ENCODE measurements around the gene STUM.
A peak's percentile ranks its signal among the peaks of the same experiment; 100 is the strongest.

DNA sequence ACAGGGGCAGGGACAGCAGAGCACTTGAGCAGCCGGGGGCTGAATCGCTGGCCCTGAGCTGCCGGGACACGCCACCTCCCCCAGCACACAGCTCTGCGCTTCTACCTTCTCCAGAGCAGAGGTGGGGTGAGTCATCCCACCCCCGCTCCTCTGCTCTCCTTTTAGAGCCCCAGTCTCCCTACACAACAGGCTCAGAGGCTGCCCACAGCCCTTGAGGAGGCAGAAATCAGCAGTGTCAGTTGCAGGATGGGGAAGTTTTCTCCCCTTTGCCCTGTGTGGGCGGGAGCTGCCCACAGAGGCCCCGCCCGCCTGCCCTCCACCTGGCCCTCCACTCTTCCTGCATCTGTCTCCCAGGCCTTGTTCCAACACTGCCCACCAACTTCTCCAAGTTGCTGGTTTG lies 94.6 kb downstream of the STUM start:
- TF ChIP-seq WRNIP1 (IDR thresholded peaks at IDR 0.05; ENCODE audit: borderline replicate concordance, low read depth, low read length) (no peak), RELA (IDR thresholded peaks at IDR 0.05; ENCODE audit: borderline replicate concordance, partially characterized antibody) (no peak), GABPA (IDR thresholded peaks at IDR 0.05; ENCODE audit: low read depth) (no peak), EGR1 (IDR thresholded peaks at IDR 0.05; ENCODE audit: borderline replicate concordance in 1 of 2, low read depth in 2 of 2, low read length in 2 of 2) (peak; percentile 16 to 92), TCF3 (IDR thresholded peaks at IDR 0.05; ENCODE audit: borderline replicate concordance, insufficient read depth, low read depth, low read length) (0 out of 2 replicates have a peak, but pooled peaks have one; percentile 24), NR2C1 (IDR thresholded peaks at IDR 0.05) (peak; percentile 41; the same call in 1 of the 2 replicates), ZNF217 (IDR thresholded peaks at IDR 0.05) (no peak), SIN3A (IDR thresholded peaks at IDR 0.05; ENCODE audit: low read depth, low read length) (no peak), ETV6 (conservative IDR thresholded peaks at IDR 0.05 in 1 of 2, IDR thresholded peaks at IDR 0.05 in 1 of 2; ENCODE audit: borderline replicate concordance in 1 of 2, low read depth in 1 of 2) (no peak)
- TF ChIP-seq, protein P1, sequence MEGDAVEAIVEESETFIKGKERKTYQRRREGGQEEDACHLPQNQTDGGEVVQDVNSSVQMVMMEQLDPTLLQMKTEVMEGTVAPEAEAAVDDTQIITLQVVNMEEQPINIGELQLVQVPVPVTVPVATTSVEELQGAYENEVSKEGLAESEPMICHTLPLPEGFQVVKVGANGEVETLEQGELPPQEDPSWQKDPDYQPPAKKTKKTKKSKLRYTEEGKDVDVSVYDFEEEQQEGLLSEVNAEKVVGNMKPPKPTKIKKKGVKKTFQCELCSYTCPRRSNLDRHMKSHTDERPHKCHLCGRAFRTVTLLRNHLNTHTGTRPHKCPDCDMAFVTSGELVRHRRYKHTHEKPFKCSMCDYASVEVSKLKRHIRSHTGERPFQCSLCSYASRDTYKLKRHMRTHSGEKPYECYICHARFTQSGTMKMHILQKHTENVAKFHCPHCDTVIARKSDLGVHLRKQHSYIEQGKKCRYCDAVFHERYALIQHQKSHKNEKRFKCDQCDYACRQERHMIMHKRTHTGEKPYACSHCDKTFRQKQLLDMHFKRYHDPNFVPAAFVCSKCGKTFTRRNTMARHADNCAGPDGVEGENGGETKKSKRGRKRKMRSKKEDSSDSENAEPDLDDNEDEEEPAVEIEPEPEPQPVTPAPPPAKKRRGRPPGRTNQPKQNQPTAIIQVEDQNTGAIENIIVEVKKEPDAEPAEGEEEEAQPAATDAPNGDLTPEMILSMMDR (IDR thresholded peaks at IDR 0.05 in 2 of 3, conservative IDR thresholded peaks at IDR 0.05 in 1 of 3; ENCODE audit: control insufficient read depth in 2 of 3, extremely low read depth in 1 of 3, insufficient read depth in 1 of 3, low read depth in 3 of 3, low read length in 3 of 3): no peak
